Liver (tissue), 9 donors: Measurements from ENCODE around the gene ITM2C. TPM values are rescaled to one million over a fixed set of nuclear protein-coding genes. Genes with fewer than 3 reads are reported as not detected.

ENCODE experiments used
- DNase-seq: peaks from one replicate; pipeline ENCODE4 v3.0.0-alpha.2; 2017; ENCODE audit warnings: low spot score
- H3K27ac ChIP-seq, 2 donors: one replicate each; pipeline ENCODE4 v1.7.0; 2013; ENCODE audit warnings: inconsistent platforms in 2 of 2, low read length in 2 of 2, control low read depth in 1 of 2, low read depth in 1 of 2, mild to moderate bottlenecking in 1 of 2
- H3K27me3 ChIP-seq, 4 donors: one replicate each; pipeline versions ENCODE4 v1.6.1 to v1.7.0; 2013; ENCODE audit warnings: low read length in 3 of 4, inconsistent platforms in 1 of 4, mild to moderate bottlenecking in 1 of 4, moderate library complexity in 1 of 4; ENCODE audit not compliant: control insufficient read depth in 4 of 4, insufficient read depth in 4 of 4
- H3K36me3 ChIP-seq, 4 donors: one replicate each; pipeline versions ENCODE4 v1.6.1 to v1.7.0; 2013; ENCODE audit warnings: low read length in 3 of 4, mild to moderate bottlenecking in 3 of 4, low read depth in 1 of 4, moderate library complexity in 1 of 4; ENCODE audit not compliant: control insufficient read depth in 4 of 4, insufficient read depth in 3 of 4
- H3K4me1 ChIP-seq, 4 donors: one replicate each; pipeline versions ENCODE4 v1.6.1 to v1.7.0; 2013; ENCODE audit warnings: low read length in 3 of 4, mild to moderate bottlenecking in 3 of 4, moderate library complexity in 1 of 4; ENCODE audit not compliant: control insufficient read depth in 4 of 4, insufficient read depth in 4 of 4
- H3K4me3 ChIP-seq, 3 donors: one replicate each; pipeline versions ENCODE4 v1.6.1 to v1.7.0; 2013; ENCODE audit warnings: low read length in 3 of 3, control low read depth in 1 of 3, low read depth in 1 of 3, mild to moderate bottlenecking in 1 of 3
- H3K9ac ChIP-seq, 2 donors: one replicate each; pipeline ENCODE4 v1.7.0; 2013; ENCODE audit warnings: low read length in 2 of 2, mild to moderate bottlenecking in 2 of 2, moderate library complexity in 2 of 2, control low read depth in 1 of 2, low read depth in 1 of 2
- H3K9me3 ChIP-seq, 4 donors: one replicate each; pipeline versions ENCODE4 v1.6.1 to v1.7.0; 2013; ENCODE audit warnings: low read length in 3 of 4; ENCODE audit not compliant: control insufficient read depth in 4 of 4
- FOXA1 ChIP-seq: IDR thresholded peaks from 2 replicates; pipeline ENCODE4 v1.6.1; 2016; ENCODE audit warnings: antibody characterized with exemption
- FOXA2 ChIP-seq: IDR thresholded peaks from 2 replicates; pipeline ENCODE4 v1.6.1; 2016; ENCODE audit warnings: antibody characterized with exemption
- GABPA ChIP-seq, 2 donors: IDR thresholded peaks in 1 of 2; conservative IDR thresholded peaks in 1 of 2; 2 replicates each; pipeline ENCODE4 v1.6.1; 2016; ENCODE audit warnings: antibody characterized with exemption in 2 of 2, mild to moderate bottlenecking in 1 of 2, moderate library complexity in 1 of 2
- HNF4G ChIP-seq: IDR thresholded peaks from 2 replicates; pipeline ENCODE4 v1.6.1; 2016; ENCODE audit warnings: antibody characterized with exemption
- NR2F2 ChIP-seq: IDR thresholded peaks from 2 replicates; pipeline ENCODE4 v1.6.1; 2016; ENCODE audit warnings: antibody characterized with exemption
- RXRA ChIP-seq, 2 donors: IDR thresholded peaks; 2 replicates each; pipeline ENCODE4 v1.6.1; 2017 to 2018; ENCODE audit warnings: antibody characterized with exemption in 2 of 2, mild to moderate bottlenecking in 1 of 2
- SP1 ChIP-seq: IDR thresholded peaks from 2 replicates; pipeline ENCODE4 v1.6.1; 2018; ENCODE audit warnings: antibody characterized with exemption, mild to moderate bottlenecking
- WGBS: extraction: QIAGEN DNeasy Blood & Tissue Kit; methylation state at CpG from one replicate; pipeline ENCODE4 v1.1.7; 2013; 5-methylcytosine and 5-hydroxymethylcytosine counted together
- polyA plus RNA-seq, 2 donors: library from polyadenylated mRNA; stranded (reverse) in 1 of 2; unstranded in 1 of 2; fragments of 200-250 nt in 1 of 2; fragments of >200 nt in 1 of 2; fragmentation: Nextera tagmentation in 1 of 2; extraction: Ambion mirVana in 1 of 2; gene quantifications; one replicate each; pipeline versions ENCODE4 v1.2.1 to v1.2.3, GENCODE V29; 2013 to 2015
- total RNA-seq, 2 donors: library from RNA; depleted of rRNA; stranded (reverse); fragments of >200 nt; gene quantifications; one replicate each; pipeline ENCODE4 v1.2.3, GENCODE V29; 2014
- TF ChIP-seq, protein P1 (sequence below): IDR thresholded peaks from 2 replicates; pipeline ENCODE4 v1.6.1; 2016; ENCODE audit warnings: antibody characterized with exemption
- TF ChIP-seq, protein P2 (sequence below): IDR thresholded peaks from 2 replicates; pipeline ENCODE4 v1.6.1; 2016; ENCODE audit warnings: antibody characterized with exemption, mild to moderate bottlenecking
- TF ChIP-seq, protein P3 (sequence below): IDR thresholded peaks from 2 replicates; pipeline ENCODE4 v1.6.1; 2016; ENCODE audit warnings: antibody characterized with exemption
- TF ChIP-seq, protein P4 (sequence below): fragments of 150-350 bp; IDR thresholded peaks from 2 replicates; pipeline ENCODE4 v1.5.1; 2017; ENCODE audit warnings: improper control_type of control experiment, low read depth, low read length; ENCODE audit not compliant: missing input control
- donor health status: healthy.
- donor health status: healthy.
- donor health status: healthy.
- donor health status: healthy.
- donor health status: healthy.

ITM2C gene
- total and polyA plus RNA-seq, 4 donors, result 13.6 to 45.2 (median 27.6) TPM

DNA sequence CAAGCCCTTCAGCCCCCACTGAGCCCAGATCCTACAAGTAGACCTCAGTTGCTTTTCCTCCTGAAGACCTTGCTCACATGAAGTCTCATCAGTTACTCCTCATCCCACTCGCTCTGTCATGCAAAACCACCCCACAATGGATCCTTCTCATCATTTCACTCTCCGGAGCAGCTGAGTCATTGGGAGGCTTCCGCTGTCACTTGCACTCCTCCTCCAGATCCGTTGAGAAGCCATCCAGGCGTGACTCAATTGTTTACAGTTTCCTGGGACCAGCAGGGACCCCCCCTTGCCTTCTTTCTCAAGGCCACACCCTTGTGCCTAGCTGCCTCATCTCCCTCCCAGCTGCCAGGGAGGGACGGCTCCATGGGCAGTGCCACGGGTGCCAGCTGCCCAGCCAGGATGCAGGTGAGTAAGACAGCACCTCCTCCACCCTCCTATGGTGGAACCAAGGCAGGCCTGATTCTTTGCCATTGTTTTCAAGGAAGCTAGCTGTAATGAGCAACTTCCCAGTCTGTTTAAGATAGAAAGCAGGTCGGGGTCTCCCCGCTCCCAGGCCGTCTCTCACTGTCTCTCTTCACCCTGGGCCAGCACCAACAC, 44.0 kb downstream of the ITM2C start:
- Histone ChIP-seq H3K27ac (no peak overlapping the region), H3K4me3 (no peak overlapping the region), H3K9ac (no peak overlapping the region), H3K27me3 (no peaks in the 10 kb centered on the region), H3K9me3 (no peaks in the 10 kb centered on the region), H3K36me3 (no peaks in the 10 kb centered on the region), H3K4me1 (no peaks in the 10 kb centered on the region)
- no peak for DNase-seq
- 77% methylated on average over 10 of the region's 10 CpGs for WGBS
- TF ChIP-seq NR2F2, result no peak
- no peak for TF ChIP-seq RXRA (IDR thresholded peaks at IDR 0.05)

- WGBS, result 91% methylated on average over 18 of the region's 18 CpGs
- H3K27me3 ChIP-seq, result no peaks in the 10 kb centered on the region
- H3K27ac ChIP-seq, result no peak overlapping the region
- H3K9me3 ChIP-seq, result no peaks in the 10 kb centered on the region
- no peaks in the 10 kb centered on the region for H3K4me1 ChIP-seq
- no peak overlapping the region for H3K9ac ChIP-seq
- no peak for DNase-seq
- no peak overlapping the region for H3K4me3 ChIP-seq
- TF ChIP-seq, protein P1, sequence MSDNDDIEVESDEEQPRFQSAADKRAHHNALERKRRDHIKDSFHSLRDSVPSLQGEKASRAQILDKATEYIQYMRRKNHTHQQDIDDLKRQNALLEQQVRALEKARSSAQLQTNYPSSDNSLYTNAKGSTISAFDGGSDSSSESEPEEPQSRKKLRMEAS, result no peak
- no peak for TF ChIP-seq SP1
- no peak for TF ChIP-seq RXRA (IDR thresholded peaks at IDR 0.05)
- TF ChIP-seq GABPA (IDR thresholded peaks at IDR 0.05 in 1 of 2, conservative IDR thresholded peaks at IDR 0.05 in 1 of 2), result no peak
- TF ChIP-seq HNF4G, result no peak
- TF ChIP-seq, protein P2, sequence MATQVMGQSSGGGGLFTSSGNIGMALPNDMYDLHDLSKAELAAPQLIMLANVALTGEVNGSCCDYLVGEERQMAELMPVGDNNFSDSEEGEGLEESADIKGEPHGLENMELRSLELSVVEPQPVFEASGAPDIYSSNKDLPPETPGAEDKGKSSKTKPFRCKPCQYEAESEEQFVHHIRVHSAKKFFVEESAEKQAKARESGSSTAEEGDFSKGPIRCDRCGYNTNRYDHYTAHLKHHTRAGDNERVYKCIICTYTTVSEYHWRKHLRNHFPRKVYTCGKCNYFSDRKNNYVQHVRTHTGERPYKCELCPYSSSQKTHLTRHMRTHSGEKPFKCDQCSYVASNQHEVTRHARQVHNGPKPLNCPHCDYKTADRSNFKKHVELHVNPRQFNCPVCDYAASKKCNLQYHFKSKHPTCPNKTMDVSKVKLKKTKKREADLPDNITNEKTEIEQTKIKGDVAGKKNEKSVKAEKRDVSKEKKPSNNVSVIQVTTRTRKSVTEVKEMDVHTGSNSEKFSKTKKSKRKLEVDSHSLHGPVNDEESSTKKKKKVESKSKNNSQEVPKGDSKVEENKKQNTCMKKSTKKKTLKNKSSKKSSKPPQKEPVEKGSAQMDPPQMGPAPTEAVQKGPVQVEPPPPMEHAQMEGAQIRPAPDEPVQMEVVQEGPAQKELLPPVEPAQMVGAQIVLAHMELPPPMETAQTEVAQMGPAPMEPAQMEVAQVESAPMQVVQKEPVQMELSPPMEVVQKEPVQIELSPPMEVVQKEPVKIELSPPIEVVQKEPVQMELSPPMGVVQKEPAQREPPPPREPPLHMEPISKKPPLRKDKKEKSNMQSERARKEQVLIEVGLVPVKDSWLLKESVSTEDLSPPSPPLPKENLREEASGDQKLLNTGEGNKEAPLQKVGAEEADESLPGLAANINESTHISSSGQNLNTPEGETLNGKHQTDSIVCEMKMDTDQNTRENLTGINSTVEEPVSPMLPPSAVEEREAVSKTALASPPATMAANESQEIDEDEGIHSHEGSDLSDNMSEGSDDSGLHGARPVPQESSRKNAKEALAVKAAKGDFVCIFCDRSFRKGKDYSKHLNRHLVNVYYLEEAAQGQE, result no peak
- no peak for TF ChIP-seq FOXA1
- TF ChIP-seq, protein P3, sequence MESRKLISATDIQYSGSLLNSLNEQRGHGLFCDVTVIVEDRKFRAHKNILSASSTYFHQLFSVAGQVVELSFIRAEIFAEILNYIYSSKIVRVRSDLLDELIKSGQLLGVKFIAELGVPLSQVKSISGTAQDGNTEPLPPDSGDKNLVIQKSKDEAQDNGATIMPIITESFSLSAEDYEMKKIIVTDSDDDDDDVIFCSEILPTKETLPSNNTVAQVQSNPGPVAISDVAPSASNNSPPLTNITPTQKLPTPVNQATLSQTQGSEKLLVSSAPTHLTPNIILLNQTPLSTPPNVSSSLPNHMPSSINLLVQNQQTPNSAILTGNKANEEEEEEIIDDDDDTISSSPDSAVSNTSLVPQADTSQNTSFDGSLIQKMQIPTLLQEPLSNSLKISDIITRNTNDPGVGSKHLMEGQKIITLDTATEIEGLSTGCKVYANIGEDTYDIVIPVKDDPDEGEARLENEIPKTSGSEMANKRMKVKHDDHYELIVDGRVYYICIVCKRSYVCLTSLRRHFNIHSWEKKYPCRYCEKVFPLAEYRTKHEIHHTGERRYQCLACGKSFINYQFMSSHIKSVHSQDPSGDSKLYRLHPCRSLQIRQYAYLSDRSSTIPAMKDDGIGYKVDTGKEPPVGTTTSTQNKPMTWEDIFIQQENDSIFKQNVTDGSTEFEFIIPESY, result no peak
- TF ChIP-seq, protein P4, sequence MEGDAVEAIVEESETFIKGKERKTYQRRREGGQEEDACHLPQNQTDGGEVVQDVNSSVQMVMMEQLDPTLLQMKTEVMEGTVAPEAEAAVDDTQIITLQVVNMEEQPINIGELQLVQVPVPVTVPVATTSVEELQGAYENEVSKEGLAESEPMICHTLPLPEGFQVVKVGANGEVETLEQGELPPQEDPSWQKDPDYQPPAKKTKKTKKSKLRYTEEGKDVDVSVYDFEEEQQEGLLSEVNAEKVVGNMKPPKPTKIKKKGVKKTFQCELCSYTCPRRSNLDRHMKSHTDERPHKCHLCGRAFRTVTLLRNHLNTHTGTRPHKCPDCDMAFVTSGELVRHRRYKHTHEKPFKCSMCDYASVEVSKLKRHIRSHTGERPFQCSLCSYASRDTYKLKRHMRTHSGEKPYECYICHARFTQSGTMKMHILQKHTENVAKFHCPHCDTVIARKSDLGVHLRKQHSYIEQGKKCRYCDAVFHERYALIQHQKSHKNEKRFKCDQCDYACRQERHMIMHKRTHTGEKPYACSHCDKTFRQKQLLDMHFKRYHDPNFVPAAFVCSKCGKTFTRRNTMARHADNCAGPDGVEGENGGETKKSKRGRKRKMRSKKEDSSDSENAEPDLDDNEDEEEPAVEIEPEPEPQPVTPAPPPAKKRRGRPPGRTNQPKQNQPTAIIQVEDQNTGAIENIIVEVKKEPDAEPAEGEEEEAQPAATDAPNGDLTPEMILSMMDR, result no peak
- TF ChIP-seq FOXA2, result no peak
- no peak for TF ChIP-seq NR2F2
- H3K36me3 ChIP-seq, result no peaks in the 10 kb centered on the region
Measured at GRCh38 chr2:230909841-230910545, 45.3 kb downstream of the ITM2C start.
